ENCODE measurements around the gene CD14.
"Not testable (repeated sequence)": the region's sequence is repeated elsewhere in the genome, so short reads cannot be mapped to it uniquely, and the experiment has no call there.

CD14 gene

DNA sequence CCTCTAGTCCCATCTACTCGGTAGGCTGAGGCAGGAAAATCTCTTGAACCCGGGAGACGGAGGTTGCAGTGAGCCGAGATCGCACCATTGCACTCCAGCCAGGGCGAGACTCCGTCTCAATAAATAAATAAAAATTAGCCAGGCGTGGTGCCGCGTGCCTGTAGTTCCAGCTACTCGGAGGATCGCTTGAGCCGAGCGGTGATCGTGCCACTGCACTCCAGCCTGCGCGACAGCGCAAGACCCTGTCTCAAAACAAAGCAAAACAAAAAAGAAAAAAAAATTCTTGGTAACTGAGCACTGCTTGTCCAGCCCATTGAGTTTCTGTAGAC lies 31.0 kb upstream of the CD14 start:
- no peak for DNase-seq
- H3K27me3 ChIP-seq (ENCODE audit: insufficient read depth, low read depth, severe bottlenecking) = no peaks in the 10 kb centered on the region
- peaks cover 66% of the 10 kb centered on the region for H3K36me3 ChIP-seq
- H3K9me3 ChIP-seq (ENCODE audit: severe bottlenecking) = no peaks in the 10 kb centered on the region
- TF ChIP-seq, protein P1, sequence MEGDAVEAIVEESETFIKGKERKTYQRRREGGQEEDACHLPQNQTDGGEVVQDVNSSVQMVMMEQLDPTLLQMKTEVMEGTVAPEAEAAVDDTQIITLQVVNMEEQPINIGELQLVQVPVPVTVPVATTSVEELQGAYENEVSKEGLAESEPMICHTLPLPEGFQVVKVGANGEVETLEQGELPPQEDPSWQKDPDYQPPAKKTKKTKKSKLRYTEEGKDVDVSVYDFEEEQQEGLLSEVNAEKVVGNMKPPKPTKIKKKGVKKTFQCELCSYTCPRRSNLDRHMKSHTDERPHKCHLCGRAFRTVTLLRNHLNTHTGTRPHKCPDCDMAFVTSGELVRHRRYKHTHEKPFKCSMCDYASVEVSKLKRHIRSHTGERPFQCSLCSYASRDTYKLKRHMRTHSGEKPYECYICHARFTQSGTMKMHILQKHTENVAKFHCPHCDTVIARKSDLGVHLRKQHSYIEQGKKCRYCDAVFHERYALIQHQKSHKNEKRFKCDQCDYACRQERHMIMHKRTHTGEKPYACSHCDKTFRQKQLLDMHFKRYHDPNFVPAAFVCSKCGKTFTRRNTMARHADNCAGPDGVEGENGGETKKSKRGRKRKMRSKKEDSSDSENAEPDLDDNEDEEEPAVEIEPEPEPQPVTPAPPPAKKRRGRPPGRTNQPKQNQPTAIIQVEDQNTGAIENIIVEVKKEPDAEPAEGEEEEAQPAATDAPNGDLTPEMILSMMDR (IDR thresholded peaks at IDR 0.05; ENCODE audit: low read depth, low read length) = no peak
- peak overlapping the region; percentile 94 for H3K4me3 ChIP-seq (ENCODE audit: low read depth, low read length)
- peak overlapping the region; percentile 86 for H3K27ac ChIP-seq

DNA sequence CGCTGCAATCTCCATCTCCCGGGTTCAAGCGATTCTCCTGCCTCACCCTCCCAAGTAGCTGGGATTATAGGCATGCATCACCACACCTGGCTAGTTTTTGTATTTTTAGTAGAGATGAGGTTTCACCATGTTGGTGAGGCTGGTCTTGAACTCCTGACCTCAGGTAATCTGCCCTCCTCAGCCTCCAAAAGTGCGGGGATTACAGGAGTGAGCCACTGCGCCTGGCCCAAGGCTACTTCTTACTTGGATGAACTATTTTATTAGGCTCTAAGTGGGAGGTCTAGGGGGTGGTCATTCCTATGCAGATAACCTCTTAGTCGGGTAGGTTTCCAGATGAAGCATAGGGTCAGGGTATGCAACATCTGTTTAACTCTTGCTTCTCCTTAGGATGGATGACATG lies 27.4 kb upstream of the CD14 start:
- peaks cover 83% of the 10 kb centered on the region for H3K36me3 ChIP-seq
- DNase-seq, H3K27ac ChIP-seq: not testable (repeated sequence)

GRCh38 chr5:140658870-140659269 lies 25.9 kb upstream of the CD14 start:
- no peak for DNase-seq
- H3K9me3 ChIP-seq (ENCODE audit: severe bottlenecking) = no peaks in the 10 kb centered on the region
- no peak overlapping the region for H3K27ac ChIP-seq
- TF ChIP-seq, protein P1 (IDR thresholded peaks at IDR 0.05; ENCODE audit: low read depth, low read length) = no peak
- H3K4me3 ChIP-seq (ENCODE audit: low read depth, low read length) = no peak overlapping the region
- no peaks in the 10 kb centered on the region for H3K27me3 ChIP-seq (ENCODE audit: insufficient read depth, low read depth, severe bottlenecking)
- peaks cover 95% of the 10 kb centered on the region for H3K36me3 ChIP-seq

More for the DNA sequence above, 27.4 kb upstream of the CD14 start:
- H3K9me3 ChIP-seq (ENCODE audit: severe bottlenecking); H3K27me3 ChIP-seq (ENCODE audit: insufficient read depth, low read depth, severe bottlenecking); H3K4me3 ChIP-seq (ENCODE audit: low read depth, low read length): not testable (repeated sequence)

DNA sequence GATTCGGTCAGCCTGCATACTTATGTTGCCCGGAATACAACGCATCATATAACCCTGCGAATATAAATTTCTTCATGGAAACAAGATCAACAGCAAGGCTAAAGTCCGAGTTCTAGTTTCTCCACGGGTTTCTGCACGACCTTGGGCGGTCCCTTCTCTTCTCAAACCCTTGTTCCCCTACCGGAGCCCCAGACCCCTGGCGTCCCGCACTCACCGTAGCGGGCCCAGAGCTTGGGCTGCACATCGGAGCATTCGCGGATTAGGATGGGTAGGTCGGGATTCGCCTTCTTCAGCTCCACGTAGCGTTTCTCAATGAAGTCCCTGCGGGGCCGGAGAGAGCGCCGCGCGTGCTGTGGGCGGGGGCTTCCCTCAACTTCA lies 14.1 kb upstream of the CD14 start:
- no peaks in the 10 kb centered on the region for H3K9me3 ChIP-seq (ENCODE audit: severe bottlenecking)
- peaks cover 72% of the 10 kb centered on the region for H3K36me3 ChIP-seq
- peak overlapping the region; percentile 89 for H3K4me3 ChIP-seq (ENCODE audit: low read depth, low read length)
- TF ChIP-seq, protein P1 (IDR thresholded peaks at IDR 0.05; ENCODE audit: low read depth, low read length) = no peak
- H3K27ac ChIP-seq = peak overlapping the region; percentile 68
- H3K27me3 ChIP-seq (ENCODE audit: insufficient read depth, low read depth, severe bottlenecking) = no peaks in the 10 kb centered on the region
- DNase-seq = no peak

DNA sequence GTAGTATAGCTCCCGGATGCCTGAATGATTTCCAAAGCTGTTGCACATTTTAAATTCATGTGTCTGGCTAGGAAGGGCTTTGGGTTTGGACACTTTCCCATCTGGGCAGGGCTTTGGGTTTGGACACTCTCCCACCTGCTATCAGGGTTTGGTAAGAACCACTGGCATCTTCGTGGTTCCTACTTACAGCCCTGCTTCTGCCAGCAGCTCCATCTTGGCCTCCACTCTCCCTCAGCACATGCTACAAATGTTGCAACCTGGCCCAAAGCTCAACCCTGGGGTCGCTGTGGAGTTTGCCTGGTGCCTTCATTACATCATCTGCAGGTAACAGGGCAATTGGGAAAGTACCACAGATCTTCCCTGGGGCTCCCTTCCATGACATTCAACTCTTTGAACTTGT lies 9.7 kb upstream of the CD14 start:
- DNase-seq = no peak
- H3K27me3 ChIP-seq (ENCODE audit: insufficient read depth, low read depth, severe bottlenecking) = no peaks in the 10 kb centered on the region
- TF ChIP-seq, protein P1 (IDR thresholded peaks at IDR 0.05; ENCODE audit: low read depth, low read length) = no peak
- H3K9me3 ChIP-seq (ENCODE audit: severe bottlenecking) = no peaks in the 10 kb centered on the region
- no peak overlapping the region for H3K27ac ChIP-seq
- H3K36me3 ChIP-seq = peaks cover 49% of the 10 kb centered on the region
- no peak overlapping the region for H3K4me3 ChIP-seq (ENCODE audit: low read depth, low read length)

DNA sequence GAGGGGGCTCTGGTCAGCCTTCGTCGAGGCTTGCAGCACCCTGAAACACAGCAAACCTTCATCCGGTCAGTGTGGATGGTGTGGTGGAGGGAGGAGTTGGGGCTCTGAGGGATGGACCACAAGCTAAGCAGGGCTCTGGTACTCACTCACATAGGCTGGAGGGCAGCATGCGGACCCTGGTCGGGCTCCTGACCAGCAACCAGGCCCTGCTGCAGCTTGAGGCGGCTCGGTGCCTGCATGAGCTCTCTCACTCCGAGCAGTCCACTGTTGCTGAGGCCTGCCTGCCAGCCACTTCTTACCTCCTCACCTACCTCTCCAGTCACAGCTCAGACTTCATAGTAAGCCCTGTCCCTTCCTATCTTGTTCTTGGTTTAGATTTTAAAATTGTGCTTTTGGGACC lies 8.7 kb upstream of the CD14 start:
- Histone ChIP-seq H3K27me3 (ENCODE audit: insufficient read depth, low read depth, severe bottlenecking) (no peaks in the 10 kb centered on the region), H3K4me3 (ENCODE audit: low read depth, low read length) (no peak overlapping the region), H3K36me3 (peaks cover 48% of the 10 kb centered on the region), H3K9me3 (ENCODE audit: severe bottlenecking) (no peaks in the 10 kb centered on the region), H3K27ac (no peak overlapping the region)
- no peak for DNase-seq
- TF ChIP-seq, protein P1 (IDR thresholded peaks at IDR 0.05; ENCODE audit: low read depth, low read length) = no peak
